HG02840 (cell line): Measurements from ENCODE around the gene FADD.

ENCODE experiments used
- ATAC-seq: cut with Tn5 transposase; IDR thresholded peaks from one replicate; pipeline ENCODE4 v1.9.1; 2021; ENCODE audit warnings: mild to moderate bottlenecking, moderate library complexity, moderate number of reproducible peaks; ENCODE audit not compliant: unreplicated experiment, low FRiP score

The FADD gene

GRCh38 chr11:70229737-70230136 is 26.6 kb downstream of the FADD start:
- ATAC-seq = no peak

- no peak for ATAC-seq
These were observed 27.2 kb downstream of the FADD start for GRCh38 chr11:70230151-70230839.

DNA sequence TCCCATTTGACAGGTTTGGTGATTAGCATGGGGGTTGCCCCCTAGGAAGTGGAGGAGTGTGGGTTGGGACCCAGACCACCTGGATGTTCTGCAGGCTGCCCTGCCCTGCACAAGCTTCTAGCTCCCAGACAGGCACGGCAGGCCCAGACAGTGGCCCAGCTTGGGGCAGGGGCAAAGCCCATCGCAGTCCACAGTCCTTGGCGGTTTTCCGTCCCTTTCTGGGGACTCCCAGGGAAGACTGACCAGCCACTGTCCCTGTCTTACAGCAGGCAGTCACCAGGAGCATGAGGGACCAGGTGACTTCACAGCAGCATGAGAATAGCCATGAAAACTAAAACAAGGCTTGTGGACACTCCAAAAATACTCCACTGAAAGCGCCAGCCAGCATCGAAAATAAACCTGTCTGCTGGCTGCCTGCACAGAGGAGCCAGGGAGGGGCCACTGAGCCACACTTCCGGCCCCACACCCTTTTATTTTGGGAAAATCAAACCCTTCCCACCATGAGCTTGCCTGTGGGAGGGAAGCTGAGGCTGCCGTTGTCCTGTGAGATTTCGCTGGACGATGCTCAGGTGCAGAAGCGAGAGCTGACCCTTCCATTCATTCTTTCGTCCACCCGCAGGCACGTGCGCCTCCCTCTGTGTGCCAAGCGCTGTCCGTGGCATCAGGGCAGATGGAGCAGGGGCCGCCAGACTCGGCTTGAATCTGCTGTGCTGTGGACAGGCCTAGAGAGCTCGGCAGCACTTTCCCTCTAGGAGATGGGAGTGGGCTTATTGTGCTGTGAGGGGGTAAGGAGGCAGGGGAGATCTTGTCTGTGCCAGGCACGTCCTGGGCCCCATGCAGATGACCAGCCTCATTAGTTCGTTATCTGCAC is 28.0 kb downstream of the FADD start:
- ATAC-seq = no peak

DNA sequence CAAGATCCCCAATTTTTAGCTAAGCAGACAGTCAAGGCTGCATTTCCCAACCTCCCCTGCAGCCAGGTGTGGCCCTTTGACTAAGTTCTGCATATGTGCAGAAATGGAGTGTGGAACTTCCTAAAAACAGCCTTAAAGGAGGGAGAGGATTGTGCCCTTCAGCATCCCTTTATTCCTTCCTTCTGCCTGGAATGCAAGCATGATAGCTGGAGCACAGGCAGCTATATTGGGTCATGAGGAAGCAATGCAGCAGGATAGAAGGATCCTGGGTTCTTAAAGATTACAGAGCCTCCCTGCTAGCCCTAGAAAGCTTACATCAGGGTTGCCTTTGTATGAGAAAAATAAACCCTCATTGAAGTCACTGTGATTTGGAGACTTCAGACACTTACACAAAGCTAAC is 29.9 kb downstream of the FADD start:
- ATAC-seq = no peak

- ATAC-seq = no peak
These were observed 30.4 kb downstream of the FADD start for GRCh38 chr11:70233511-70233934.

DNA sequence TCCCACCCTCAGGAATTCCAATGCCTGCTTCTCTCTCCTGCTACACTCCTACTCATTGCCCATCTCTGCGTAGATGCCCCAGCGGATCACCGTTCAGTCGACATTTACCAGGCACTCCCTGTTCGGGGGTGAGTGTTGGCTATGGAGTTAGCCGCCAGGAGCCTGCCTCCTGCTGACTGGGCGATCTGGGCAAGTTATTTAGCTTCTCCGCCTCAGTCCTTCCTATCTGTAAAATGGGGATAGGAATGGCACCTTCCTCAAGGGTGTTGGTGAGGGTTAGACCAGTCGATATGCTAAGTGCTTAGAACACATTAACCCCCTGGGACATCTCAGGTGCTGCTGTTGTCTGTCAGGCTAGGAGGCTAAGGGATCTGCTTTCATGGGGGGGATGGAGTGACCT is 30.9 kb downstream of the FADD start:
- no peak for ATAC-seq

DNA sequence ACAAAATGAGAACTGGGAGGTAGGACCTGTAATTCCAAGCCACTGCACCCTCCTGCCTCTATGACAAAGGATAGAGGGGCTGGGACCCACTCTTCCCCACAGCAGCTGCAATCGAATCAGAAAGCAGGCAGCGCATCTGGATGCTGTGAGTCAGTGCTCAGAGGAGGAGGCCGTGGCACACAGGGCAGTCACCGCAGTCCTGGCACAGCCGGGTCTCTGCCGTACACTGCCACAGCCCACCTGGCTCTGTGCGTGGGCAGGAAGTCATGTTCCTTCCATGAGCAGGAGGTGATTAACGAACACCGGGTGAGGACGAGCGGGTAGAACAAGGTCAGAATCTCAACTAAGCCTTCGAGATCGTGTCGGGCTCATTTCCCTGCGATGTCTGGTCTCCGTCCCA is 37.2 kb downstream of the FADD start:
- no peak for ATAC-seq

DNA sequence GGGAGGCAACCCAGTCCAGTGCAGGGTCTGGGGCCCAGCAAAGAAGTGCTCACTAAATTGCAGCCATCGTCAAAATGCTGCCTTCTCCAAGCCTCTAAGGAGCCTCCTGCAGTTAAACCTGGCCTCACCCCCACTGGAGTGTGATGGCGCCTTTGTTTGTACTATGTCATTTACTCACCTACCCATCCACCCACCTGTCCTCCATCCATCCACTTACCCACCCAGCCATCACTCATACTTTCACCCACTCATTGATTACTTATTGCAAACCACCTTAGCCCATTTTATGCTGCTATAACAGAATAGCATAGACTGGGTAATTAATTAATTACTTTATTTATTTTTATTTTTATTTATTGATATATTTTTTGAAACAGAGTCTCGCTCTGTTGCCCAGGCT is 38.6 kb downstream of the FADD start:
- ATAC-seq = no peak

GRCh38 chr11:70242885-70243284 is 39.8 kb downstream of the FADD start:
- ATAC-seq = no peak

- ATAC-seq = no peak
These were observed 41.0 kb downstream of the FADD start for GRCh38 chr11:70243912-70244652.

DNA sequence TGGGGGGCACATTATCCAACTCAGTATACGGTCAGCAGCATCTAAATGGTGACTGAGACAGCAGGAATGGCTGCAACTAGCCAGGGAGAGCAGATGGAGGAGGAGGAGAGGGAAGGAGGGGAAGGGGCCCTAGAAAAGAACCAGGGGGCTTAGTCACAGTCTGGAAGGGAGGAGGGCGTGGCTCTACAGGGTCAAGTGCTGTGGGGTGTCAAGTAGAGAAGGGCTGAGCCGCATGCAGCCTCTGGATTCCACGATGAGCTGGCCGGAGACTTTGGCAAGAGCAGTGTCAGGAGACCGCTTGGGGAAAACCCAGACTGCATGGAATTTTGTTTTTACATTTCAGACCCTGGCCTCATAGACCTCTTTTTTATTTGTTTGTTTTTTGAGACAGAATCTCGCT is 41.6 kb downstream of the FADD start:
- ATAC-seq = no peak

GRCh38 chr11:70246196-70246595 is 43.1 kb downstream of the FADD start:
- no peak for ATAC-seq

- no peak for ATAC-seq
These were observed 44.1 kb downstream of the FADD start for GRCh38 chr11:70247042-70247709.

DNA sequence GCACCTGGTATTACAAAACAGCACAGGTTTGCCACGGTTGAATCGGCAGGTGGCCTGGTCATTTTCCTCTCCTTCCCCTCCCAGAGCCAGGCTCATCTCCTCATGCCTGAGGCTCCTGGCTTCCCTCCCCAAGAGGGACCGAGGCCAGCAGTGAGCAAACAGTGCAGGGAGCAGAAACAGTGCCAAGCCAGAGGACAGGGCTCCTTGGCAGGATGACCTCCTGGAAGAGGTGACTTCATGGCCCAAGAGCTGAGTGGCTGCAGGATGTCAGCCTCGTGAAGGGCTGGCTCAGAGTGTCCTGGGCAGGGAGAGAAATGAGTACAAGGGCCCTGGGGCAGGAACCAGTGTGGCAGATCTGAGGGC is 44.6 kb downstream of the FADD start:
- ATAC-seq = no peak

DNA sequence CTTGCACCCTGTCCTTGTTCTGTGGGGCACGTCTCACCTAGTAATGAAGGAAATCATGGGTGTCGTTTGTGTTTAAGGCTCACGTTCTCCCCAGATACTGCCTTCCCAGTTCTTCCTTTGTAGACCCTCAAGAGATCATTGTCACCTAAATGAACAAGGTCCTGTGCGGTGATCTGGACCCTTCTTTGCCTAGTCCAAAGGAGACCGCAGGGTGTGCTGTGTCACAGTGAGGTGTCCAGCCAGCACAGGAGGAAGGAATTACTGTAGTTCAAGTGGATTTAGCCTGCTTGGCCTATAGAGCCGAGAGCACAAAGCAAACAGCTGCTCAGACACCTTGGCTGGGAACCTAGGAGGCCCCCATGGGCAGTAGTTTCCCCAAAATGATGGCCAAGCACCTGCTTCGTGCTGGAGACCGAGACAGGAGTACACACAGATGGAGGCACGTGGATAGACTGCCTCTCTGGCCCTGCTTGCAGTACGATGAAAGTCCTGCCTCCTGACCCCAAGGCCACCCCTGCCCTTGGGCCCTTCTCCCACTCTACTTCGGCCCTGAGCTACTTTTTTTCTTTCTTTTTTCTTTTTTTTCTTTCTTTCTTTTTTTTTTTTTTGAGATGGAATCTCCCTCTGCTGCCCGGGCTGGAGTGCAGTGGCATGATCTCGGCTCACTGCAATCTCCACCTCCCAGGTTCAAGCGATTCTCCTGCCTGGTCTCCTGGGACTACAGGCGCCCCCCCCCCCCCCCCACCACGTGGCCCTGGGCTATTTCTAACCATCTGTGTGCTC is 48.0 kb downstream of the FADD start:
- no peak for ATAC-seq

- no peak for ATAC-seq
These were observed 48.7 kb downstream of the FADD start for GRCh38 chr11:70251659-70252321.

DNA sequence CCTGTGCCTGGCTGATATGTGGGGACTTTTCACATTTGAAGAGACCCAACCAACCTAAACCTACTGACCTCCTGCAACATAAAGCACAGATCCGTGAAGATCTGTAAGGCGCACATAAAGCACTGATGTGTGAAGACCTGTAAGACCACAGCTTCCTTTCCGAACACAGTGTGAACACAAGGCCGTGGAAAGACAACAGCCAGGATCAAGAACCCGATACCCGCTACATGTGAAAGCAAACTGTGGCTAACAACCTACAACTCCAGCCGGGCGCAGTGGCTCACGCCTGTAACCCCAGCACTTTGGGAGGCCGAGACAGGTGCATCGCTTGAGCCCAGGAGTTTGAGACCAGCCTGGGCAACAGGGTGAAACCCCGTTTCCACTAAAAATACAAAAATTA is 49.7 kb downstream of the FADD start:
- no peak for ATAC-seq

- no peak for ATAC-seq
These were observed 52.5 kb downstream of the FADD start for GRCh38 chr11:70255477-70256116.
